Heart left ventricle (tissue), 16 donors: ENCODE data around the gene NAGS. TPM values are rescaled to one million over a fixed set of nuclear protein-coding genes. Genes with fewer than 3 reads are reported as not detected.

Experiments
- ATAC-seq, 4 donors: fragments of 200-7000 bp; cut with Tn5 transposase; one replicate each; pipeline ENCODE4 v1.9.1; 2020 to 2022; ENCODE audit warnings: moderate library complexity in 4 of 4, mild to moderate bottlenecking in 3 of 4, moderate number of reproducible peaks in 1 of 4
- DNase-seq, 5 donors: peaks; one replicate each; pipeline ENCODE4 v3.0.0-alpha.2; 2020
- H3K27ac ChIP-seq, 12 donors: fragments of 200-600 bp; sonication (generic) in 4 of 12; one replicate each; pipeline versions ENCODE4 v1.5.0 to v1.8.0; 2016 to 2022; ENCODE audit warnings: mild to moderate bottlenecking in 2 of 12
- H3K27me3 ChIP-seq, 9 donors: fragments of 200-600 bp; sonication (generic) in 2 of 9; one replicate each; pipeline versions ENCODE4 v1.5.1 to v1.8.0; 2016 to 2022; ENCODE audit warnings: mild to moderate bottlenecking in 3 of 9
- H3K36me3 ChIP-seq, 9 donors: fragments of 200-600 bp; sonication (generic) in 2 of 9; one replicate each; pipeline versions ENCODE4 v1.5.0 to v1.8.0; 2018 to 2022; ENCODE audit warnings: mild to moderate bottlenecking in 2 of 9
- H3K4me1 ChIP-seq, 12 donors: fragments of 200-600 bp; sonication (generic) in 4 of 12; one replicate each; pipeline versions ENCODE4 v1.5.0 to v1.8.0; 2016 to 2022; ENCODE audit warnings: mild to moderate bottlenecking in 3 of 12
- H3K4me3 ChIP-seq, 12 donors: fragments of 200-600 bp; sonication (generic) in 4 of 12; one replicate each; pipeline versions ENCODE4 v1.5.0 to v1.8.0; 2017 to 2022; ENCODE audit warnings: mild to moderate bottlenecking in 9 of 12, moderate library complexity in 4 of 12
- H3K9me3 ChIP-seq, 12 donors: fragments of 200-600 bp; sonication (generic) in 4 of 12; one replicate each; pipeline versions ENCODE4 v1.5.0 to v1.8.0; 2016 to 2022; ENCODE audit warnings: mild to moderate bottlenecking in 1 of 12
- CTCF ChIP-seq, 12 donors: fragments of 200-600 bp; sonication (generic) in 4 of 12; IDR thresholded peaks; one replicate each; pipeline versions ENCODE4 v1.5.0 to v1.8.0; 2018 to 2022; ENCODE audit warnings: antibody characterized with exemption in 12 of 12, mild to moderate bottlenecking in 5 of 12
- POLR2A ChIP-seq, 2 donors: fragments of 450-650 bp; IDR thresholded peaks; one replicate each; pipeline ENCODE4 v1.6.1; 2017; ENCODE audit warnings: antibody characterized with exemption in 2 of 2, mild to moderate bottlenecking in 2 of 2, moderate library complexity in 2 of 2
- WGBS, 4 donors: extraction: QIAGEN DNeasy Blood & Tissue Kit in 2 of 4; methylation state at CpG; one replicate each; pipeline versions ENCODE4 v1.1.5 to v1.1.7; 2013 to 2018; 5-methylcytosine and 5-hydroxymethylcytosine counted together
- intact Hi-C, 10 donors: fragments of 100-400 bp; cut with DNase I; formaldehyde crosslinking; loops; one replicate each; pipeline versions ENCODE4 v1.11.1 to v1.14.2; 2022
- polyA plus RNA-seq, 2 donors: library from polyadenylated mRNA; stranded (reverse); fragments of 200-250 nt; gene quantifications; one replicate each; pipeline ENCODE4 v1.2.3, GENCODE V29; 2013
- total RNA-seq, 9 donors: library from RNA; depleted of rRNA in 2 of 9; stranded (reverse); fragments of >200 nt in 2 of 9; fragmentation: NEBNext Ultra II Directional in 3 of 9; extraction: Animal tissue kit (Norgen Biotek cat#: 25700) in 3 of 9; gene quantifications; one replicate each; pipeline versions ENCODE4 v1.1.0 to v1.2.4, GENCODE V29; 2016 to 2023
- donor health status: ischemic (EF 13 %, LVEDD 7.1; RV severe dilation, severe dysfunction).
- donor health status: healthy with polysubstance abuse.
- donor health status: DM: no; HTN: yes; CAD: no.
- donor health status: DM: no; HTN: no; CAD: no.
- donor health status: ischemic (EF 25% LVEDD 6.9; RV normal size, moderate dysfunction).
- donor health status: ischemic (EF 25% LVEDD 5.7; RV mildly dilated, moderate dysfunction).
- donor health status: healthy.
- donor health status: DM: yes; HTN: yes; CAD: no.
- donor health status: ischemic (EF 35%, LVEDD 5.7; RV mildly dilated, moderate dysfunction).
- donor health status: nonischemic (EF 11% LVEDD 7.7; RV severe dilation, severe dysfunction).
- donor health status: DM: yes; HTN: yes; CAD: no.
- donor health status: PGD.
- donor health status: ischemic (EF 29% LVEDD 5.4; RV normal size, mild dysfunction).
- donor health status: nonischemic (EF 23%, LVEDD 6.1; RV moderate dilation, normal function).

NAGS gene
- total and polyA plus RNA-seq, 11 donors: 0.20 to 1.2 (median 0.57) TPM

- Histone ChIP-seq H3K27ac (no peak overlapping the region), H3K4me3 (peak overlapping the region in 5 of 12 donors; percentile 66 to 72 (median 69)), H3K4me1 (peaks cover 8 to 67% (median 36%) of the 10 kb centered on the region in 12 donors), H3K36me3 (peaks cover 0 to 16% (median 5%) of the 10 kb centered on the region in 9 donors), H3K27me3 (peaks cover 13 to 30% (median 22%) of the 10 kb centered on the region in 9 donors), H3K9me3 (no peaks in the 10 kb centered on the region)
- ATAC-seq (no peak), DNase-seq (no peak)
- intact Hi-C loops: loop anchor here in 4 of 10 donors (5.0 to 10.0 kb wide), 3 partner anchors 34 to 124 kb away; no protein-coding TSS in a partner anchor
- 64 to 78% (median 71%) methylated on average over 5 to 6 of the region's 6 CpGs for WGBS, 4 donors
- TF ChIP-seq CTCF (IDR thresholded peaks at IDR 0.05): no peak
- TF ChIP-seq POLR2A (IDR thresholded peaks at IDR 0.05): no peak
Measured at GRCh38 chr17:44008205-44008909, 3.9 kb downstream of the NAGS start.

- no peak overlapping the region for H3K4me3 ChIP-seq
- no peaks in the 10 kb centered on the region for H3K9me3 ChIP-seq
- no peak for TF ChIP-seq POLR2A (IDR thresholded peaks at IDR 0.05)
- no peak for TF ChIP-seq CTCF (IDR thresholded peaks at IDR 0.05)
- peak in 1 of 5 donors; percentile 67 for DNase-seq
- peak overlapping the region in 4 of 12 donors; percentile 38 to 49 (median 43) for H3K27ac ChIP-seq
- H3K36me3 ChIP-seq: peaks cover 0 to 16% (median 5%) of the 10 kb centered on the region in 9 donors
- peak in 1 of 4 donors; percentile 6 for ATAC-seq
- 45 to 60% (median 55%) methylated on average over 4 of the region's 4 CpGs for WGBS, 4 donors
- H3K4me1 ChIP-seq: peaks cover 2 to 66% (median 34%) of the 10 kb centered on the region in 12 donors
- peaks cover 0 to 6% (median 3%) of the 10 kb centered on the region in 9 donors for H3K27me3 ChIP-seq
- intact Hi-C loops: loop anchor here in 3 of 10 donors (5.0 to 10.0 kb wide), 2 partner anchors 101 to 104 kb away; no protein-coding TSS in a partner anchor
Measured at GRCh38 chr17:44010966-44011647, 6.7 kb downstream of the NAGS start.

- Histone ChIP-seq H3K27ac (peak overlapping the region in 2 of 12 donors; percentile 3 to 49), H3K27me3 (no peaks in the 10 kb centered on the region), H3K9me3 (no peaks in the 10 kb centered on the region), H3K4me3 (no peak overlapping the region), H3K4me1 (peaks cover 2 to 60% (median 29%) of the 10 kb centered on the region in 12 donors), H3K36me3 (peaks cover 0 to 16% (median 5%) of the 10 kb centered on the region in 9 donors)
- WGBS, 4 donors: 70 to 80% (median 75%) methylated on average over 4 to 9 of the region's 9 CpGs
- intact Hi-C loops: loop anchor here in 3 of 10 donors (5.0 to 10.0 kb wide), 2 partner anchors 100 to 103 kb away; no protein-coding TSS in a partner anchor
- no peak for DNase-seq
- no peak for ATAC-seq
- TF ChIP-seq CTCF (IDR thresholded peaks at IDR 0.05): no peak
- TF ChIP-seq POLR2A (IDR thresholded peaks at IDR 0.05): no peak
Measured at GRCh38 chr17:44011876-44012275, 7.5 kb downstream of the NAGS start.

- Histone ChIP-seq H3K27ac (peak overlapping the region in 2 of 12 donors; percentile 6 to 16), H3K27me3 (no peaks in the 10 kb centered on the region), H3K4me3 (no peak overlapping the region), H3K9me3 (no peaks in the 10 kb centered on the region), H3K36me3 (peaks cover 0 to 16% (median 5%) of the 10 kb centered on the region in 9 donors), H3K4me1 (peaks cover 2 to 55% (median 25%) of the 10 kb centered on the region in 12 donors)
- TF ChIP-seq POLR2A (IDR thresholded peaks at IDR 0.05) (no peak), CTCF (IDR thresholded peaks at IDR 0.05) (no peak)
- ATAC-seq (no peak), DNase-seq (no peak)
- 36 to 55% (median 45%) methylated on average over 3 of the region's 3 CpGs for WGBS, 4 donors
- intact Hi-C loops: loop anchor here in 3 of 10 donors (5.0 to 10.0 kb wide), 2 partner anchors 100 to 102 kb away; no protein-coding TSS in a partner anchor
Measured at GRCh38 chr17:44012391-44012790, 8.0 kb downstream of the NAGS start.
